Measurements from ENCODE around the gene PARD3B. TPM values are rescaled to one million over a fixed set of nuclear protein-coding genes. Genes with fewer than 3 reads are reported as not detected.

PARD3B gene
- total and polyA plus RNA-seq, 2 experiments from 2014 or later, result 3.5 to 4.4 TPM

DNA sequence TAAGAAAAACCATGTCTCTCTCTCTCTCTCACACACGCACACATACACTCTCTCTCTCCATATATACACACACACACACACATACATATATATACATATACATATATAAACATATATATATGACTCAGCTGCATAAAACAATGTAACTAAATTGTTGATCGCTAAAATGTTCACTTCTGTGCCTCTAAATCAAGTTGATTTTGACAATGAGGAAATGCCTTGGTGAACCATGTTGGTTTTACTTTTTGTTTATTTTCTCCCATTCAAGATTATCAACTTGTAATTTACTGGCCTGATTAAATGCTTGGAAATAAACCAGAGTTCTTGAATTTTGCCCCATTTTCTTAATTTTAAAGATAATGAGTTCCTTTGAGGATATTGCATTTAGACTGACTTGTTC, 500.4 kb downstream of the PARD3B start (continued):
- TF ChIP-seq STAT1 (IDR thresholded peaks at IDR 0.05; ENCODE audit: unreplicated experiment), result no peak

DNA sequence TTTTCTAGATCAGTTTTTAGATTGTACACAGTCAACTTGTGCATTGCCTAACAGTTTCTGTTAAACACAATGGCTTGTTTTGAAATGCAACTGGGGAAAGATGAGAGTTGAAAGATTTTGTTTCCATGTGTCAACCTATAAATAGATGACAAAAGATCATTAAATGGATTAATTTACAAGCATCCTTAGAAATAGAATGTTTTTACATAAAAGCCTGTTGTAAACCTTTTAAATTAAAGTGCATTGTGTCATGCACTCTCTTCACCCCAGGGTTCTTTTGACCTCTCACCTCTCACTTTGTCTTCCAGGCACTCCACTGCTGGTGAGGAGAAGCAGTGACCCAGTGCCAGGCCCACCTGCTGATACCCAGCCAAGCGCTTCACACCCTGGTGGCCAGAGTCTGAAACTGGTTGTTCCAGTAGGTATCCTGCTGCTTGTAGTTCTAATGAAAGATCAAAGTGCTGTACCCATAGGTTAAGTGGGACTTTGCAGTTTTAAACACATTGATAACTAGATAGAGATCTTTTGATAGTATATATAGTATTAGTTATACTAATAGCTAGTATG, 502.1 kb downstream of the PARD3B start:
- ATAC-seq (peak; percentile 100), DNase-seq (ENCODE audit: low spot score) (peak; percentile 82)
- TF ChIP-seq NANOG (IDR thresholded peaks at IDR 0.05; ENCODE audit: borderline replicate concordance) (peak; percentile 32; the same call in 1 of the 2 replicates), EZH2 (IDR thresholded peaks at IDR 0.05; ENCODE audit: low read depth, unreplicated experiment) (no peak), ZNF331 (CRISPR knock-in tag; IDR thresholded peaks at IDR 0.05; ENCODE audit: low read depth) (no peak), JUNB (IDR thresholded peaks at IDR 0.05; ENCODE audit: unreplicated experiment) (no peak), STAT1 (IDR thresholded peaks at IDR 0.05; ENCODE audit: unreplicated experiment) (no peak), EZH2phosphoT487 (IDR thresholded peaks at IDR 0.05; ENCODE audit: unreplicated experiment) (no peak), CREB1 (CRISPR knock-in tag; IDR thresholded peaks at IDR 0.05; ENCODE audit: low read depth) (peak; percentile 40; the same call in 1 of the 2 replicates), POLR2AphosphoS5 (IDR thresholded peaks at IDR 0.05; ENCODE audit: low read depth) (no peak), ZNF114 (CRISPR knock-in tag; IDR thresholded peaks at IDR 0.05) (peak; percentile 81)
- TF ChIP-seq, protein P1, sequence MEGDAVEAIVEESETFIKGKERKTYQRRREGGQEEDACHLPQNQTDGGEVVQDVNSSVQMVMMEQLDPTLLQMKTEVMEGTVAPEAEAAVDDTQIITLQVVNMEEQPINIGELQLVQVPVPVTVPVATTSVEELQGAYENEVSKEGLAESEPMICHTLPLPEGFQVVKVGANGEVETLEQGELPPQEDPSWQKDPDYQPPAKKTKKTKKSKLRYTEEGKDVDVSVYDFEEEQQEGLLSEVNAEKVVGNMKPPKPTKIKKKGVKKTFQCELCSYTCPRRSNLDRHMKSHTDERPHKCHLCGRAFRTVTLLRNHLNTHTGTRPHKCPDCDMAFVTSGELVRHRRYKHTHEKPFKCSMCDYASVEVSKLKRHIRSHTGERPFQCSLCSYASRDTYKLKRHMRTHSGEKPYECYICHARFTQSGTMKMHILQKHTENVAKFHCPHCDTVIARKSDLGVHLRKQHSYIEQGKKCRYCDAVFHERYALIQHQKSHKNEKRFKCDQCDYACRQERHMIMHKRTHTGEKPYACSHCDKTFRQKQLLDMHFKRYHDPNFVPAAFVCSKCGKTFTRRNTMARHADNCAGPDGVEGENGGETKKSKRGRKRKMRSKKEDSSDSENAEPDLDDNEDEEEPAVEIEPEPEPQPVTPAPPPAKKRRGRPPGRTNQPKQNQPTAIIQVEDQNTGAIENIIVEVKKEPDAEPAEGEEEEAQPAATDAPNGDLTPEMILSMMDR (conservative IDR thresholded peaks at IDR 0.05; ENCODE audit: low read depth in 2 of 2), result peak; percentile 30 to 49; a peak in 3 of 4 replicates
- TF ChIP-seq, protein P2, sequence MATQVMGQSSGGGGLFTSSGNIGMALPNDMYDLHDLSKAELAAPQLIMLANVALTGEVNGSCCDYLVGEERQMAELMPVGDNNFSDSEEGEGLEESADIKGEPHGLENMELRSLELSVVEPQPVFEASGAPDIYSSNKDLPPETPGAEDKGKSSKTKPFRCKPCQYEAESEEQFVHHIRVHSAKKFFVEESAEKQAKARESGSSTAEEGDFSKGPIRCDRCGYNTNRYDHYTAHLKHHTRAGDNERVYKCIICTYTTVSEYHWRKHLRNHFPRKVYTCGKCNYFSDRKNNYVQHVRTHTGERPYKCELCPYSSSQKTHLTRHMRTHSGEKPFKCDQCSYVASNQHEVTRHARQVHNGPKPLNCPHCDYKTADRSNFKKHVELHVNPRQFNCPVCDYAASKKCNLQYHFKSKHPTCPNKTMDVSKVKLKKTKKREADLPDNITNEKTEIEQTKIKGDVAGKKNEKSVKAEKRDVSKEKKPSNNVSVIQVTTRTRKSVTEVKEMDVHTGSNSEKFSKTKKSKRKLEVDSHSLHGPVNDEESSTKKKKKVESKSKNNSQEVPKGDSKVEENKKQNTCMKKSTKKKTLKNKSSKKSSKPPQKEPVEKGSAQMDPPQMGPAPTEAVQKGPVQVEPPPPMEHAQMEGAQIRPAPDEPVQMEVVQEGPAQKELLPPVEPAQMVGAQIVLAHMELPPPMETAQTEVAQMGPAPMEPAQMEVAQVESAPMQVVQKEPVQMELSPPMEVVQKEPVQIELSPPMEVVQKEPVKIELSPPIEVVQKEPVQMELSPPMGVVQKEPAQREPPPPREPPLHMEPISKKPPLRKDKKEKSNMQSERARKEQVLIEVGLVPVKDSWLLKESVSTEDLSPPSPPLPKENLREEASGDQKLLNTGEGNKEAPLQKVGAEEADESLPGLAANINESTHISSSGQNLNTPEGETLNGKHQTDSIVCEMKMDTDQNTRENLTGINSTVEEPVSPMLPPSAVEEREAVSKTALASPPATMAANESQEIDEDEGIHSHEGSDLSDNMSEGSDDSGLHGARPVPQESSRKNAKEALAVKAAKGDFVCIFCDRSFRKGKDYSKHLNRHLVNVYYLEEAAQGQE (IDR thresholded peaks at IDR 0.05; ENCODE audit: unreplicated experiment), result no peak
- TF ChIP-seq, protein P3, sequence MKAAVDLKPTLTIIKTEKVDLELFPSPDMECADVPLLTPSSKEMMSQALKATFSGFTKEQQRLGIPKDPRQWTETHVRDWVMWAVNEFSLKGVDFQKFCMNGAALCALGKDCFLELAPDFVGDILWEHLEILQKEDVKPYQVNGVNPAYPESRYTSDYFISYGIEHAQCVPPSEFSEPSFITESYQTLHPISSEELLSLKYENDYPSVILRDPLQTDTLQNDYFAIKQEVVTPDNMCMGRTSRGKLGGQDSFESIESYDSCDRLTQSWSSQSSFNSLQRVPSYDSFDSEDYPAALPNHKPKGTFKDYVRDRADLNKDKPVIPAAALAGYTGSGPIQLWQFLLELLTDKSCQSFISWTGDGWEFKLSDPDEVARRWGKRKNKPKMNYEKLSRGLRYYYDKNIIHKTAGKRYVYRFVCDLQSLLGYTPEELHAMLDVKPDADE (IDR thresholded peaks at IDR 0.05), result no peak
- TF ChIP-seq, protein P4, sequence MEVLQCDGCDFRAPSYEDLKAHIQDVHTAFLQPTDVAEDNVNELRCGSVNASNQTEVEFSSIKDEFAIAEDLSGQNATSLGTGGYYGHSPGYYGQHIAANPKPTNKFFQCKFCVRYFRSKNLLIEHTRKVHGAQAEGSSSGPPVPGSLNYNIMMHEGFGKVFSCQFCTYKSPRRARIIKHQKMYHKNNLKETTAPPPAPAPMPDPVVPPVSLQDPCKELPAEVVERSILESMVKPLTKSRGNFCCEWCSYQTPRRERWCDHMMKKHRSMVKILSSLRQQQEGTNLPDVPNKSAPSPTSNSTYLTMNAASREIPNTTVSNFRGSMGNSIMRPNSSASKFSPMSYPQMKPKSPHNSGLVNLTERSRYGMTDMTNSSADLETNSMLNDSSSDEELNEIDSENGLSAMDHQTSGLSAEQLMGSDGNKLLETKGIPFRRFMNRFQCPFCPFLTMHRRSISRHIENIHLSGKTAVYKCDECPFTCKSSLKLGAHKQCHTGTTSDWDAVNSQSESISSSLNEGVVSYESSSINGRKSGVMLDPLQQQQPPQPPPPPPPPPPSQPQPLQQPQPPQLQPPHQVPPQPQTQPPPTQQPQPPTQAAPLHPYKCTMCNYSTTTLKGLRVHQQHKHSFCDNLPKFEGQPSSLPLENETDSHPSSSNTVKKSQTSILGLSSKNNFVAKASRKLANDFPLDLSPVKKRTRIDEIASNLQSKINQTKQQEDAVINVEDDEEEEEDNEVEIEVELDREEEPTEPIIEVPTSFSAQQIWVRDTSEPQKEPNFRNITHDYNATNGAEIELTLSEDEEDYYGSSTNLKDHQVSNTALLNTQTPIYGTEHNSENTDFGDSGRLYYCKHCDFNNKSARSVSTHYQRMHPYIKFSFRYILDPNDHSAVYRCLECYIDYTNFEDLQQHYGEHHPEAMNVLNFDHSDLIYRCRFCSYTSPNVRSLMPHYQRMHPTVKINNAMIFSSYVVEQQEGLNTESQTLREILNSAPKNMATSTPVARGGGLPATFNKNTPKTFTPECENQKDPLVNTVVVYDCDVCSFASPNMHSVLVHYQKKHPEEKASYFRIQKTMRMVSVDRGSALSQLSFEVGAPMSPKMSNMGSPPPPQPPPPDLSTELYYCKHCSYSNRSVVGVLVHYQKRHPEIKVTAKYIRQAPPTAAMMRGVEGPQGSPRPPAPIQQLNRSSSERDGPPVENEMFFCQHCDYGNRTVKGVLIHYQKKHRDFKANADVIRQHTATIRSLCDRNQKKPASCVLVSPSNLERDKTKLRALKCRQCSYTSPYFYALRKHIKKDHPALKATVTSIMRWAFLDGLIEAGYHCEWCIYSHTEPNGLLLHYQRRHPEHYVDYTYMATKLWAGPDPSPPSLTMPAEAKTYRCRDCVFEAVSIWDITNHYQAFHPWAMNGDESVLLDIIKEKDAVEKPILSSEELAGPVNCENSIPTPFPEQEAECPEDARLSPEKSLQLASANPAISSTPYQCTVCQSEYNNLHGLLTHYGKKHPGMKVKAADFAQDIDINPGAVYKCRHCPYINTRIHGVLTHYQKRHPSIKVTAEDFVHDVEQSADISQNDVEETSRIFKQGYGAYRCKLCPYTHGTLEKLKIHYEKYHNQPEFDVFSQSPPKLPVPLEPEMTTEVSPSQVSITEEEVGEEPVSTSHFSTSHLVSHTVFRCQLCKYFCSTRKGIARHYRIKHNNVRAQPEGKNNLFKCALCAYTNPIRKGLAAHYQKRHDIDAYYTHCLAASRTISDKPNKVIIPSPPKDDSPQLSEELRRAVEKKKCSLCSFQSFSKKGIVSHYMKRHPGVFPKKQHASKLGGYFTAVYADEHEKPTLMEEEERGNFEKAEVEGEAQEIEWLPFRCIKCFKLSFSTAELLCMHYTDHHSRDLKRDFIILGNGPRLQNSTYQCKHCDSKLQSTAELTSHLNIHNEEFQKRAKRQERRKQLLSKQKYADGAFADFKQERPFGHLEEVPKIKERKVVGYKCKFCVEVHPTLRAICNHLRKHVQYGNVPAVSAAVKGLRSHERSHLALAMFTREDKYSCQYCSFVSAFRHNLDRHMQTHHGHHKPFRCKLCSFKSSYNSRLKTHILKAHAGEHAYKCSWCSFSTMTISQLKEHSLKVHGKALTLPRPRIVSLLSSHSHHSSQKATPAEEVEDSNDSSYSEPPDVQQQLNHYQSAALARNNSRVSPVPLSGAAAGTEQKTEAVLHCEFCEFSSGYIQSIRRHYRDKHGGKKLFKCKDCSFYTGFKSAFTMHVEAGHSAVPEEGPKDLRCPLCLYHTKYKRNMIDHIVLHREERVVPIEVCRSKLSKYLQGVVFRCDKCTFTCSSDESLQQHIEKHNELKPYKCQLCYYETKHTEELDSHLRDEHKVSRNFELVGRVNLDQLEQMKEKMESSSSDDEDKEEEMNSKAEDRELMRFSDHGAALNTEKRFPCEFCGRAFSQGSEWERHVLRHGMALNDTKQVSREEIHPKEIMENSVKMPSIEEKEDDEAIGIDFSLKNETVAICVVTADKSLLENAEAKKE (CRISPR knock-in tag; IDR thresholded peaks at IDR 0.05), result peak; percentile 97

More for the DNA sequence above, 502.1 kb downstream of the PARD3B start:
- H3K27ac Mint-ChIP-seq, result no peak overlapping the region
- H3K27ac ChIP-seq (ENCODE audit: low read depth), result no peak overlapping the region
- H3K4me2 ChIP-seq, result no peak overlapping the region
- no peaks in the 10 kb centered on the region for H3F3A ChIP-seq (replicated peaks; ENCODE audit: low read depth)
- no peaks in the 10 kb centered on the region for H3K27me3 Mint-ChIP-seq (ENCODE audit: insufficient read depth, low read depth, poor library complexity)
- H3K4me3 ChIP-seq, result no peak overlapping the region
- H3K4me1 ChIP-seq (ENCODE audit: insufficient read depth), result peaks cover 13% of the 10 kb centered on the region
- H3K36me3 Mint-ChIP-seq (ENCODE audit: low read depth), result peaks cover 9% of the 10 kb centered on the region; the same call in 2 of the 3 replicates
- H3K27me3 ChIP-seq (ENCODE audit: insufficient read depth), result no peaks in the 10 kb centered on the region
- no peak overlapping the region for H3K4me3 Mint-ChIP-seq
- no peaks in the 10 kb centered on the region for H3K36me3 ChIP-seq (ENCODE audit: insufficient read depth)
- H3K9me2 ChIP-seq (ENCODE audit: insufficient read depth), result 0 out of 2 replicates have a peak, but pooled peaks cover 3% of the 10 kb centered on the region
- peaks cover 5% of the 10 kb centered on the region; the same call in 2 of the 3 replicates for H3K9me3 Mint-ChIP-seq
- peaks cover 24% of the 10 kb centered on the region for H3K4me1 Mint-ChIP-seq
- H2AFZ ChIP-seq, result no peak overlapping the region
- no peaks in the 10 kb centered on the region for H3K79me2 ChIP-seq (replicated peaks; ENCODE audit: insufficient read depth)
- H4K20me1 ChIP-seq (replicated peaks; ENCODE audit: insufficient read depth), result no peaks in the 10 kb centered on the region
